IPS-20b (cell line): ENCODE data around the gene C12orf75.
"Not testable (repeated sequence)": the region's sequence is repeated elsewhere in the genome, so short reads cannot be mapped to it uniquely, and the experiment has no call there.

Experiments used
- H3K27ac ChIP-seq: one replicate; pipeline ENCODE4 v1.5.1; 2013; ENCODE audit warnings: low read length
- H3K27me3 ChIP-seq: 2 replicates; pipeline ENCODE4 v1.6.1; 2013; ENCODE audit warnings: mild to moderate bottlenecking, low read length, inconsistent platforms; ENCODE audit not compliant: insufficient read depth
- H3K36me3 ChIP-seq: 2 replicates; pipeline ENCODE4 v1.6.1; 2013; ENCODE audit warnings: low read depth, mild to moderate bottlenecking, inconsistent platforms, low read length, moderate library complexity; ENCODE audit not compliant: insufficient read depth
- H3K4me1 ChIP-seq: 2 replicates; pipeline ENCODE4 v1.6.1; 2013; ENCODE audit warnings: mild to moderate bottlenecking, control low read depth, inconsistent platforms, low read length, moderate library complexity; ENCODE audit not compliant: insufficient read depth
- H3K4me3 ChIP-seq: 2 replicates; pipeline ENCODE4 v1.5.1; 2013; ENCODE audit warnings: mild to moderate bottlenecking, low read length, inconsistent platforms
- H3K9ac ChIP-seq: 2 replicates; pipeline ENCODE4 v1.6.1; 2013; ENCODE audit warnings: low read depth, mild to moderate bottlenecking, inconsistent platforms, low read length, moderate library complexity
- H3K9me3 ChIP-seq: 2 replicates; pipeline ENCODE4 v1.6.1; 2013; ENCODE audit warnings: mild to moderate bottlenecking, low read depth, low read length, inconsistent platforms; ENCODE audit not compliant: insufficient read depth

Gene C12orf75

DNA sequence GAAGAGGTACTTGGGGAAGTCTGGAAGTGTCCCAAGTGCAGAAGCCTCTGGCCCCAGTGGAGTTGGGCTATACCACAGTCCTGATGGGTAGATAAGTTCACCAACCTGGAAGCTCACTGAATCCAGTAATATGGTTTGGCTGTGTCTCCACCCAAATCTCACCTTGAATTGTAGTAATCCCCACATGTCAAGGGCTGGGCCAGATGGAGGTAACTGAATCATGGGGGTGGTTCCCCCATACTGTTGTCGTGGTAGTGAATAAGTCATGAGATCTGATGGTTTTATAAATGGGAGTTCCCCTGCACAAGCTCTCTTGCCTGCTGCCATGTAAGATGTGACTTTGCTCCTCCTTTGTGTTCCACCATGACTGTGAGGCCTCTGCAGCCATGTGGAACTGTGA is 11.1 kb downstream of the C12orf75 start:
- not testable (repeated sequence) for H3K4me3 ChIP-seq, H3K9ac ChIP-seq, H3K27me3 ChIP-seq, H3K27ac ChIP-seq, H3K36me3 ChIP-seq
- peaks cover 14% of the 10 kb centered on the region for H3K9me3 ChIP-seq
- peaks cover 14% of the 10 kb centered on the region; the same call in 1 of the 2 replicates for H3K4me1 ChIP-seq

DNA sequence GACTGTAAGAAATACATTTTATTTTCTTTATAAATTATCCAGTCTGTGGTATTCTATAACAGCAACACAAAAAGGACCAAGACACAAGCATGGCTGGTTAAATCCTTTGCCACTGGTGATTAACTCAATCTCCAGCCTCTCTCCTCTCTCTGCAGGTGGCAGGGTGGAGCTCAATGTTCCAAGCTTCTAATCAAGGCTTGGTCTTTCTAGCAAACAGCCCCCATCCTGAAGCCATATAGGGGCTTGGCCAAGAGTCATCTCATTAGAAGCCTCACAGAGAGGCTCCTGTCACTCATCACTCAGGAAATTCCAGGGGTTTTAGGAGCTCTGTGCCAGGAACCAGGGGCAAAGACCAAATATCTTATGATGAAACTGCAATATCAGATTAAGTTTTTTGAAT is 12.0 kb downstream of the C12orf75 start:
- H3K9ac ChIP-seq = no peak overlapping the region
- H3K27ac ChIP-seq = no peak overlapping the region
- peaks cover 14% of the 10 kb centered on the region; the same call in 1 of the 2 replicates for H3K4me1 ChIP-seq
- H3K4me3 ChIP-seq = no peak overlapping the region
- H3K9me3 ChIP-seq = peaks cover 14% of the 10 kb centered on the region
- H3K27me3 ChIP-seq = no peaks in the 10 kb centered on the region
- H3K36me3 ChIP-seq = peaks cover 4% of the 10 kb centered on the region

DNA sequence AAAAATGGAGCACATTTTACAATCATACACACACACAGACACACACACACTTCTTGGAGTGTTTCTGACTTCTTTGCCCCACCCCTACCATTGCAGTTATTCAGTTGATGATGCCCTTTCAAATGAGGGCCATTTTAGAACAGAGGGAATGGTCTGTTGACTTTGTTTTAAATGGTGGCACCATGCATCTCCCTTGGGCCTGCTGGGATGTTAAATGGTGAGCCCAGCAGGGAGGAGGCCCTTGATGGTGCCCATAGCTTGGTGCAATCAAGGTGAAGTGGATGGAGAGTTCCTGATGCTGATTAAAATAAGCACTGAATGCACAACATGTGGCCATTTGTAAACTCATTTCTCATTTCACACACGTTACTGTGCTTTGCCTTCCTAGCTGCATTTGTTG is 13.3 kb downstream of the C12orf75 start:
- Histone ChIP-seq H3K27ac (no peak overlapping the region), H3K36me3 (peaks cover 4% of the 10 kb centered on the region), H3K4me1 (peaks cover 14% of the 10 kb centered on the region; the same call in 1 of the 2 replicates)

DNA sequence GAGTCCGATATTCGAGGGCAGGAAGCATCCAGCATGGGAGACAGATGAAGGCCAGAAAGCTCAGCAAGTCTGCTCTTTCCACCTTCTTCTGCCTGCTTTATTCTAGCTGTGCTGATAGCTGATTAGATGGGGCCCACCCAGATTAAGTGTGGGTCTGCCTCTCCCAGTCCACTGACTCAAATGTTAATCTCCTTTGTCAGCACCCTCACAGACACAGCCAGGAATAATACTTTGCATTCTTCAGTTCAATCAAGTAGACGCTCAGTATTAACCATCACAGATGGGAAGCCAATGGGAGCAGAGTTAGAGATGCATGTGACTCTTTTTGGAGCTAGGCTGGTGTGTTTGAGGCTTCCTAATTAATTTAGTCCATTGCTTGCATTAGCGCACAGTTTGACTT is 17.0 kb downstream of the C12orf75 start:
- no peak overlapping the region for H3K4me3 ChIP-seq
- no peaks in the 10 kb centered on the region for H3K36me3 ChIP-seq
- no peak overlapping the region for H3K27ac ChIP-seq
- no peaks in the 10 kb centered on the region for H3K9me3 ChIP-seq
- no peaks in the 10 kb centered on the region for H3K27me3 ChIP-seq
- peaks cover 18% of the 10 kb centered on the region; the same call in 1 of the 2 replicates for H3K4me1 ChIP-seq
- no peak overlapping the region for H3K9ac ChIP-seq

More for the DNA sequence above, 13.3 kb downstream of the C12orf75 start:
- Histone ChIP-seq H3K4me3 (no peak overlapping the region), H3K9ac (no peak overlapping the region), H3K27me3 (no peaks in the 10 kb centered on the region), H3K9me3 (peaks cover 14% of the 10 kb centered on the region)

DNA sequence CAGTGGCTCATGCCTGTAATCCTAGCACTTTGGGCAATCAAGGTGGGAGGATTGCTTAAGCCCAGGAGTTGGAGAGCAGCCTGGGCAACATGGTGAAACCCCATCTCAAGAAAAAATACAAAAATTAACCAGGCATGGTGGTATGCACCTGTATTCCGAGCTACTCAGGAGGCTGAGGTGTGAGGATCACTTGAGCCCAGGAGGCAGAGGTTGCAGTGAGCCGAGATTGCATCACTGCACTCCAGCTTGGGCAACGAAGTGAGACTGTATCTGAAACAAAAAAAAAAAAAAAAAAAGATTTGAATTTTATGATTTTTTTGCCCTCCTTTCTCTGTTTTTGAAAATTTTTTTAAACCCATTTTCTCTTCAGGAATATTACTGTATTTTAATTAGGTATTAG is 17.7 kb downstream of the C12orf75 start:
- Histone ChIP-seq H3K27me3 (no peaks in the 10 kb centered on the region), H3K9me3 (no peaks in the 10 kb centered on the region), H3K4me3 (no peak overlapping the region), H3K36me3 (no peaks in the 10 kb centered on the region), H3K27ac (no peak overlapping the region), H3K4me1 (peaks cover 21% of the 10 kb centered on the region; the same call in 1 of the 2 replicates), H3K9ac (no peak overlapping the region)

DNA sequence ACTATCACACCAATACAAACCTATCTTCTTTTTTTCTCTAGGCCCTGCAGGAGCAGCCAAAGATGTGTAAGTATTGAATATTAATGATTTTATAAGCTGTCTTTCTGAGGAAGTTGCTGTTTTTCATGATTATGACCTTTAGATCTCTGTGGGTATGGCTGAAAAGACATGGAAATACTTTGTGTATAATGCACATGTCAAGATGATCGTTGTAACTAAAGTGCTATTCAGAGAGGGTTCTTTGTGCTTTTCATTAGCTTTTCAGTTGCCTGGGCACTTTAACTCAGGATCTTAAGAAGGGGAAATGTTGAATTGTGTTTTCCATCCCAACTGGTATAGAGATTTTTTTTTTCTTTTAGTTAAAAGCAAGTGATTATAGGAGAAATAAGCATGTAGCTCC is 18.1 kb downstream of the C12orf75 start:
- Histone ChIP-seq H3K9ac (no peak overlapping the region), H3K4me3 (no peak overlapping the region), H3K27ac (no peak overlapping the region), H3K36me3 (no peaks in the 10 kb centered on the region), H3K9me3 (no peaks in the 10 kb centered on the region), H3K27me3 (no peaks in the 10 kb centered on the region), H3K4me1 (peaks cover 17% of the 10 kb centered on the region; the same call in 1 of the 2 replicates)

DNA sequence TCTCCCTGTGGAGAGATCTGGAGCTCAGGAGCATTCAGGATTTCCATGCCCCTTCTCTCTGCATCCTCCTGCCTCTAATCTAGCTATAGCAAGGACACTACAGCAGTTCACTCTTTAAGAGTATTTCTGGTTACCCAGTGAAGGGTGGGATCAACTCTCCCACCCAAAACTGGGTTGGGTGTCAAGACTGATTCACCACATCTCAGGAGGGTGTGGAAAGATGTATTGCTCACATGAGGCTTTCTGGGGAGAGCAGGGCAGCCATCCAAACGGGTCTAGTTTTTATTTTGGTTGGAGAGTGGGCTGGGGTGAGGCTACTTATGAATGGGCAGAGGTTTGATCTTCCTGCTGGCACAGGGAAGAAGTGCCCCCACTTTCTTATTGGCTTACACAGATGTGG is 18.6 kb downstream of the C12orf75 start:
- Histone ChIP-seq H3K27me3 (no peaks in the 10 kb centered on the region), H3K36me3 (no peaks in the 10 kb centered on the region), H3K9ac (no peak overlapping the region), H3K4me1 (peaks cover 12% of the 10 kb centered on the region; the same call in 1 of the 2 replicates), H3K9me3 (no peaks in the 10 kb centered on the region), H3K4me3 (no peak overlapping the region), H3K27ac (no peak overlapping the region)

DNA sequence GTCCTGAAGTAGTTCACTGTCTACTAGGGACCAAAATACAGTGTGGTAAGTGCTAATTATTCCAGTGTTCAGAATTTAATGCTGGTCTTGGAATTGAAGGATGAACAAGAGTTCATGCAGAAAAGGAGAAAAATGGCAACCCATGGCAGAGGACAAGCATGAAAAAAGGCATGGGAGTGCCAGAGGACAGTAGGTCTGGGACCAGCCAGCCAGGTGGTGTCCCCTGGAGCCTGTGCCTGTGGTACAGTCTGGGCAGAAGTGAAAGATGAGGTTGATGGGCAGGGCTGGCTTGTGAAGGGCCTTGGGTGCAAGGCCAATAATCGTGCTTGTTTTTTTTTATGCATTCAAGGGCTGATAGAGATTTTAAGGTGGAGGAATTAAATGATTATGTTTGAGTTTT is 21.0 kb downstream of the C12orf75 start:
- Histone ChIP-seq H3K27ac (no peak overlapping the region), H3K4me3 (no peak overlapping the region), H3K9me3 (no peaks in the 10 kb centered on the region), H3K9ac (no peak overlapping the region), H3K4me1 (peaks cover 12% of the 10 kb centered on the region; the same call in 1 of the 2 replicates), H3K36me3 (no peaks in the 10 kb centered on the region), H3K27me3 (no peaks in the 10 kb centered on the region)

DNA sequence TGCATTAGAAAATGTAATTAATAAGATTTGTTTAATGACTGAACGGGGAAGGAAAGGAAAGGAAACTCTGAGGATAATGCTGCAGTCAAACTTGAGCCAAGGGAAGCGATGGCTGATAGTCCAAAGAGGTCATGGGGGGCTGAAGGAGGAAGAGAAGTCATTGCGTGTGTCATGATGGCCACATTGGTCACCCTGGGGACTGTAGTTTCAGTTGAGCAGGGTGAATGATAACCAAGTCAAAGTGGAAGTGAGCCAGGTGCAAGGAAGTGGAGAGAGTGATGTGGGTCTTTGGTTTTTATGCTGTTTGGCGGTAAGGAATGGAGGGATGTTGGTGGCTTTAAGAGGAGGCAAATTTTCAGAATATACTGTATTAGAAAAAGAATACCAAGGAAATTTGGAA is 21.6 kb downstream of the C12orf75 start:
- Histone ChIP-seq H3K27me3 (no peaks in the 10 kb centered on the region), H3K4me1 (peaks cover 12% of the 10 kb centered on the region; the same call in 1 of the 2 replicates), H3K9me3 (no peaks in the 10 kb centered on the region), H3K4me3 (no peak overlapping the region), H3K9ac (no peak overlapping the region), H3K36me3 (no peaks in the 10 kb centered on the region), H3K27ac (no peak overlapping the region)

DNA sequence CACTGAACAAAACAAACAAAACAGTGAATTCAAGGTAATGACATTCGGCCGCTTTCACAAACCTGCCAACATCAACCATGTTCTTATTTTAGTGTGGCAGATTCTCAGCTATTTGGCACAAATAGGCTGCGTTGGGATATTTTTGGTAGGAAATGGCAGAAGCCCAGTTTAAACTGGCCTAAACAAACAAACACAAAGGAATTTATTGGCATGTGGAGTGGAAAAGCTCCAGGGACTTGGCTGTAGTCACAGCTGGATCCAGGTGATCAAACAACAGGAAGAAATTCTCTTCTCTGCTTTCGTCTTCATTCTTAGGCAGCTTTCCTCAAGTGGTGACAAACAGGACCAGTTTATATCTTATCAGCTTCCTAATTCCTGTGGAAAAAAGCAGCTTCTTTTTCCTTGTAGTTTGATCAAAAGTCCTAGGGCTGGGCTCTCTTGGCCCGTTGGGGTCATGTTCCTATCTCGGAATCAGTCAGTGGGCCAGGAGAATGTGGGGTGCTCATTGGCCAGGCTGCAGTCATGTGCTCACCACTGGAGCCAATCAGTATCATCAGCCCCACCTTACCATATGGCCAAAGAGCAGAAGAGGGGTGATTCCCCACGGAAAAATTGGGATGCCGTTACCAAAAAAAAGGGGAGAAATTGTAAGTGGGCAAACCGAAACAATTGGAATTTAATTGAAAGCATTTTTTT is 22.6 kb downstream of the C12orf75 start:
- H3K36me3 ChIP-seq = no peaks in the 10 kb centered on the region
- peaks cover 12% of the 10 kb centered on the region; the same call in 1 of the 2 replicates for H3K4me1 ChIP-seq
- no peaks in the 10 kb centered on the region for H3K27me3 ChIP-seq
- no peak overlapping the region for H3K9ac ChIP-seq
- no peak overlapping the region for H3K27ac ChIP-seq
- H3K9me3 ChIP-seq = no peaks in the 10 kb centered on the region
- peak overlapping the region; percentile 15; the same call in 1 of the 2 replicates for H3K4me3 ChIP-seq

DNA sequence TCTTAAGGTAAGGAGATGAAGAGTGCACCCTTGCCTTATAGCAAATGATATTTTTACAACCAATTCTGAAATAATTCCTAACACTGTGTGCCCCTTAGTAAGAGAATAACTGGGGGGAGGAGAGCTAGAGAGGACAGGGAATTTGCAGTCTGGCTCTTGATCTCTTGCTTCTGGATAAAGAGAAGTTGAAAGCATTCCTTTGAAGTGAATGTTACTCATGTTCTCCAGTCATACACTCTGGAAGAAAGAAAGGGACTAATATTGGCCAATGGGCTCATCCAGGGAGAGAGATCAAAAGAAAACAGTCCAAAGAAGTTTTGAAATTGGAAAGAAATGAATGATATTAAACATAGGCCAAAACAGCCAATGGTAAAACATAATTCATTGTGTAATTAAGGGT is 25.3 kb downstream of the C12orf75 start:
- H3K9me3 ChIP-seq = no peaks in the 10 kb centered on the region
- no peak overlapping the region for H3K9ac ChIP-seq
- peaks cover 12% of the 10 kb centered on the region; the same call in 1 of the 2 replicates for H3K4me1 ChIP-seq
- H3K27me3 ChIP-seq = no peaks in the 10 kb centered on the region
- no peak overlapping the region for H3K4me3 ChIP-seq
- no peak overlapping the region for H3K27ac ChIP-seq
- no peaks in the 10 kb centered on the region for H3K36me3 ChIP-seq

DNA sequence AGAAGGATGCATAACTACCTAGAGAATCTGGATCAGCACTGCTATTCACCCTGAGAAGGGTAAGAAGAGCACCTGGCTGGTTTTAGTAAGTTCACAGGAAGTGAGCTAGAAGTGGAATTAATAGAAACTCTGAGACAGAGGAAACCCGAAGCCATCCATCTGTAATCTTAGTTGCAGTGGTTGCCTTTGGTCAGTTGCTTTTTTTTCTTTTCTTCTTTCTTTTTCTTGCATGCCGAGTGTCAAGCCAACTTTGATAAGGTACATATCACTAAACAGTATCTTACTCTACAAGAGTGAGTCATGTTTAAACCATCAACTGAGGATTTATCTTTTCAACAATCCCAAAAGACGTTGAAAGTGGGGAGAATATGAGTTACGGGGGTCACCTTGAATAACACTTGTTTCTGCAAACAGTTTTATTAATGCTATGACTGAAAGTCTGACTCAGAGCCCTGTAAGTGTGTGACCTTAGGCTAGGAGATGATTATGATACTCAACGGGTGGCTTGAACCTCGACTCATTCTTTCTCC is 26.7 kb downstream of the C12orf75 start:
- Histone ChIP-seq H3K9ac (no peak overlapping the region), H3K36me3 (no peaks in the 10 kb centered on the region), H3K4me3 (no peak overlapping the region), H3K4me1 (peaks cover 10% of the 10 kb centered on the region; the same call in 1 of the 2 replicates), H3K27me3 (no peaks in the 10 kb centered on the region), H3K27ac (no peak overlapping the region), H3K9me3 (no peaks in the 10 kb centered on the region)
